Activated T-helper 2 cell treated with anti-CD3 and anti-CD28 coated beads, Interferon-gamma antibody, Interleukin-2, Interleukin-4, amounts not matched to agents 10 μg/mL and 5 μg/mL and 100 μg/mL, durations not matched to agents 14 hours and 24 hours and 36 hours (primary cell): ENCODE measurements around the gene CCDC180. TPM values are rescaled to one million over a fixed set of nuclear protein-coding genes. Genes with fewer than 3 reads are reported as not detected.

Experiments
- DNase-seq: peaks from one replicate; pipeline ENCODE4 v3.0.0; 2021; ENCODE audit warnings: low spot score
- H3K27ac Mint-ChIP-seq: one replicate; pipeline ENCODE4 v1.8.0; 2021; ENCODE audit warnings: mixed read lengths
- H3K27me3 Mint-ChIP-seq: one replicate; pipeline ENCODE4 v1.8.0; 2021; ENCODE audit warnings: low read depth, mixed read lengths
- H3K36me3 Mint-ChIP-seq: one replicate; pipeline ENCODE4 v1.8.0; 2021; ENCODE audit warnings: low read depth, mixed read lengths
- H3K4me1 Mint-ChIP-seq: one replicate; pipeline ENCODE4 v1.8.0; 2021; ENCODE audit warnings: low read depth, mixed read lengths
- H3K4me3 Mint-ChIP-seq: one replicate; pipeline ENCODE4 v1.8.0; 2021; ENCODE audit warnings: low read depth, mild to moderate bottlenecking, moderate library complexity, mixed read lengths
- H3K9me3 Mint-ChIP-seq: one replicate; pipeline ENCODE4 v1.8.0; 2021; ENCODE audit warnings: mixed read lengths
- intact Hi-C: fragments of 100-400 bp; cut with micrococcal nuclease; formaldehyde crosslinking; loops from one replicate; pipeline ENCODE4 v1.15.1; 2023
- total RNA-seq: library from RNA; stranded (reverse); gene quantifications from 2 replicates; pipeline ENCODE4 v1.2.3, GENCODE V29; 2022

The CCDC180 gene
- total RNA-seq, 1 donor from 2014 or later: 3.5 TPM

GRCh38 chr9:97299809-97300414, 7.5 kb upstream of the CCDC180 start:
- H3K9me3 Mint-ChIP-seq: peaks cover 21% of the 10 kb centered on the region
- intact Hi-C loops: no loop called here
- no peak for DNase-seq
- peaks cover 4% of the 10 kb centered on the region for H3K36me3 Mint-ChIP-seq
- no peaks in the 10 kb centered on the region for H3K27me3 Mint-ChIP-seq
- no peak overlapping the region for H3K4me3 Mint-ChIP-seq
- no peak overlapping the region for H3K27ac Mint-ChIP-seq
- H3K4me1 Mint-ChIP-seq: peaks cover 2% of the 10 kb centered on the region

GRCh38 chr9:97300586-97300985, 6.9 kb upstream of the CCDC180 start:
- Mint-ChIP-seq H3K36me3 (peaks cover 4% of the 10 kb centered on the region), H3K4me1 (peaks cover 2% of the 10 kb centered on the region), H3K27me3 (no peaks in the 10 kb centered on the region), H3K27ac (no peak overlapping the region), H3K9me3 (peaks cover 21% of the 10 kb centered on the region), H3K4me3 (no peak overlapping the region)
- intact Hi-C loops: no loop called here
- no peak for DNase-seq

DNA sequence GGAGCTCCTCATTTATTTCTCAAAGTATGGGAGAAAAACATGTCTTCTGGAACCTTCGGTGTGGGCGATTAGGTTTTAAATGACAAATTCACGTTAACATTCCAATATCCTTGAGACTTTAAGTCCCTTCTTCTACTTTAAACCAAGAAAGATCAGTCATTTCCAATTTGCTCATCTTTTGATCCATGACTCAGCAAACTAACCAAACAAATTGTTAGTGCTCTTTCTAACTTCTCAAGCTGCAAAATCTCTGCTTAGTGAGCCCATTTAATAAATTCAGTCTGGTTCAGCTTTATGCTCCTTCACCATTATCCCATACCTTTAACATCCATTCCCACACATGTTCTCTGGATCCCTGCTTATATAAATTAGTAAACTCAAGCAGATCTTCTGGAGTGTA, 5.5 kb upstream of the CCDC180 start:
- Mint-ChIP-seq H3K27ac (no peak overlapping the region), H3K36me3 (peaks cover 4% of the 10 kb centered on the region), H3K4me1 (peaks cover 2% of the 10 kb centered on the region), H3K4me3 (no peak overlapping the region), H3K9me3 (peaks cover 21% of the 10 kb centered on the region), H3K27me3 (peaks cover 3% of the 10 kb centered on the region)
- intact Hi-C loops: no loop called here
- DNase-seq: no peak

GRCh38 chr9:97304586-97304985, 2.9 kb upstream of the CCDC180 start:
- Mint-ChIP-seq H3K36me3 (no peaks in the 10 kb centered on the region), H3K27ac (no peak overlapping the region), H3K9me3 (peaks cover 10% of the 10 kb centered on the region), H3K4me3 (no peak overlapping the region), H3K4me1 (peaks cover 2% of the 10 kb centered on the region), H3K27me3 (peaks cover 3% of the 10 kb centered on the region)
- DNase-seq: no peak
- intact Hi-C loops: no loop called here

DNA sequence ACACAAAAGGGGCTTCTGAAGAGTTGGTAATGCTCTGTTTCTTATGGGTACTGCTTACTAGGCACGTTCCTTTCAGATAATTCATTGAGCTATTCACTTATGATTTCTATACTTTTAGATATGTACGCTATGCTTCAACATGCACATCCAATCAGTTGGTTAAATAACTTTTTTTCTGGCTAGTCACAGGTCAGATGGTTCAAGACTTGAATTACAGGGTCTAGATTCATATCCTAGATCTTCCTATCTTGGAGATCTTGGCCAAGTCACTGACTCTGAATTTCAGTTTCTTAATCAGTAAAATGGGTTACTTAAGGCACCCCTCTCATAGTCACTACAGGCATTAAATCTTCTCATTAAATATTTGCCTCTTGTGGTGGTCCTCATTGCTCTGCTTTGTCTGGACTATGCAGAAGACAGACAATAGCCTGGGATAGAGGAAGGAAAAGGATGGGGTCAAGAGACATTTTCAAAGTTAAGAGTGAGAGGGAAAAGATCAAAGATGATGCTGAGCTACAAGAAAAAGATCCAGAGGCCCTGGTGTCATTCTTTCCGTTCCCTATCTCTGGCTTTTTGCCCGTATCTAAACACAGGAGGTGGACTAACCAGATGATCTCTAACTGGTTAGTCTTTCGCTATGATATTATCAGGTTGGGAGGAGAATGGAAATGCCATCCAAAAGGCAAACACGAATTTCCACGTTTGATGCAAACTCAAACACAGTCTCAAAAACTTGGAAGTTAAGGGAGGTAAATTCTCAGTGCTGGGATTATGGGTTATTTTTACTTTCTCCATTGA, 1.8 kb upstream of the CCDC180 start:
- Mint-ChIP-seq H3K36me3 (no peaks in the 10 kb centered on the region), H3K4me3 (no peak overlapping the region), H3K27me3 (peaks cover 3% of the 10 kb centered on the region), H3K9me3 (peaks cover 10% of the 10 kb centered on the region), H3K4me1 (no peaks in the 10 kb centered on the region), H3K27ac (no peak overlapping the region)
- intact Hi-C loops: no loop called here
- no peak for DNase-seq

DNA sequence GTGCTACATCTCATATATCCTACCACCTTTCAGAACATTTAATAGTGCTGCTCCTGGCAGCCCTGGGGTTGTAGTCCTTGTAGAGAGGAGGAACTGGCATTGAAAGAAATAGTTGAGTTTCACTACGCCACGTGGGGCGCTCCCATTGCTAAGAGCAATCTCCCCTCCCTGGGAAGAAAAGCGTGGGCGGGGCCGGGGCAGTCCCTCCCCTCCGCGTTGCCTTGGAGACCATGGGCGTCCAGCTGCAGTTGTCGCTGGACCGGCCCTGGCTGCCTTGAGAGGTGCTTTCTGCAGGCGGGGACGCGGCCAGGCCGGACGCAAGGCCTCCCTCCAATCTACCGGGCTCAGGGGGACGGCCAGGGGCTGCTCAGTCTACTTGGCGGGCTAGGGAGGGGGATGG, 368 bp upstream of the CCDC180 start:
- DNase-seq: no peak
- Mint-ChIP-seq H3K27ac (no peak overlapping the region), H3K4me3 (no peak overlapping the region), H3K27me3 (peaks cover 3% of the 10 kb centered on the region), H3K9me3 (peaks cover 2% of the 10 kb centered on the region), H3K36me3 (no peaks in the 10 kb centered on the region), H3K4me1 (no peaks in the 10 kb centered on the region)
- intact Hi-C loops: no loop called here

- Mint-ChIP-seq H3K27ac (no peak overlapping the region), H3K36me3 (no peaks in the 10 kb centered on the region), H3K4me3 (no peak overlapping the region), H3K9me3 (no peaks in the 10 kb centered on the region), H3K27me3 (peaks cover 3% of the 10 kb centered on the region), H3K4me1 (no peaks in the 10 kb centered on the region)
- intact Hi-C loops: no loop called here
- no peak for DNase-seq
These were observed 1.8 kb downstream of the CCDC180 start for GRCh38 chr9:97309260-97309659.

DNA sequence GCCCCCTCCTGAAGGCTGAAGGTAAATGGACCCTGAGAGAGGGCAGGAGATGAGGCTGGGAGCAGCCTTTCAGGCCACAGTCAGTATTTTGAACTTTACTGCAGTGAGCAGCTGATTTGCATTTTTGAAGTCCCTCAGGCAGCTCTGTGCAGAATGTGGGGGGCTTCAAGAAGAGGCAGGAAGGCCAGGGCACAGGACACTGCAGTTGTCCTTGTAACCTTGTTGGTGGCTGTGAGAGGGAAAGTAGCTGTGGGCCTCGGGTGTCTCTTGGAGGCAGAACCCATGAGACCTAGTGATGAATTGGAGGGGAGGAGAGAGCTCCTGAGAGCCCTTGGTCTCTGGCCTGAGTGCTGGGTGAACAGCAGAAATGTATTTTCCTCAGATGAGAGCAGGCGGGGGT, 2.6 kb downstream of the CCDC180 start:
- intact Hi-C loops: no loop called here
- Mint-ChIP-seq H3K4me3 (no peak overlapping the region), H3K27me3 (peaks cover 3% of the 10 kb centered on the region), H3K9me3 (no peaks in the 10 kb centered on the region), H3K27ac (no peak overlapping the region), H3K36me3 (no peaks in the 10 kb centered on the region), H3K4me1 (no peaks in the 10 kb centered on the region)
- DNase-seq: no peak

- no peak for DNase-seq
- Mint-ChIP-seq H3K27ac (no peak overlapping the region), H3K9me3 (no peaks in the 10 kb centered on the region), H3K27me3 (peaks cover under 1% of the 10 kb centered on the region), H3K4me3 (no peak overlapping the region), H3K36me3 (no peaks in the 10 kb centered on the region), H3K4me1 (no peaks in the 10 kb centered on the region)
- intact Hi-C loops: no loop called here
These were observed 3.4 kb downstream of the CCDC180 start for GRCh38 chr9:97310896-97311295.

- Mint-ChIP-seq H3K4me1 (no peaks in the 10 kb centered on the region), H3K9me3 (no peaks in the 10 kb centered on the region), H3K27ac (no peak overlapping the region), H3K36me3 (no peaks in the 10 kb centered on the region), H3K4me3 (no peak overlapping the region), H3K27me3 (no peaks in the 10 kb centered on the region)
- intact Hi-C loops: no loop called here
- no peak for DNase-seq
These were observed 4.5 kb downstream of the CCDC180 start for GRCh38 chr9:97311798-97312500.

GRCh38 chr9:97312556-97312955, 5.1 kb downstream of the CCDC180 start:
- Mint-ChIP-seq H3K4me1 (no peaks in the 10 kb centered on the region), H3K27me3 (no peaks in the 10 kb centered on the region), H3K27ac (no peak overlapping the region), H3K4me3 (no peak overlapping the region), H3K9me3 (no peaks in the 10 kb centered on the region), H3K36me3 (no peaks in the 10 kb centered on the region)
- DNase-seq: no peak
- intact Hi-C loops: no loop called here

- no peak for DNase-seq
These were observed 5.8 kb downstream of the CCDC180 start for GRCh38 chr9:97313243-97313642.

GRCh38 chr9:97313746-97314145, 6.3 kb downstream of the CCDC180 start:
- intact Hi-C loops: no loop called here

More at GRCh38 chr9:97313243-97313642, 5.8 kb downstream of the CCDC180 start:
- intact Hi-C loops: no loop called here
- H3K27me3 Mint-ChIP-seq: no peaks in the 10 kb centered on the region
- H3K4me3 Mint-ChIP-seq: no peak overlapping the region
- H3K27ac Mint-ChIP-seq: no peak overlapping the region
- H3K4me1 Mint-ChIP-seq: no peaks in the 10 kb centered on the region
- H3K9me3 Mint-ChIP-seq: no peaks in the 10 kb centered on the region
- no peaks in the 10 kb centered on the region for H3K36me3 Mint-ChIP-seq

More at GRCh38 chr9:97313746-97314145, 6.3 kb downstream of the CCDC180 start:
- H3K27ac Mint-ChIP-seq: no peak overlapping the region
- H3K9me3 Mint-ChIP-seq: no peaks in the 10 kb centered on the region
- H3K4me1 Mint-ChIP-seq: no peaks in the 10 kb centered on the region
- DNase-seq: no peak
- H3K27me3 Mint-ChIP-seq: no peaks in the 10 kb centered on the region
- no peak overlapping the region for H3K4me3 Mint-ChIP-seq
- no peaks in the 10 kb centered on the region for H3K36me3 Mint-ChIP-seq
